IPS-20b (cell line): ENCODE measurements around the gene ZBTB12.
"Not testable (repeated sequence)": the region's sequence is repeated elsewhere in the genome, so short reads cannot be mapped to it uniquely, and the experiment has no call there.

Experiments
- H3K27ac ChIP-seq: one replicate; pipeline ENCODE4 v1.5.1; 2013; ENCODE audit warnings: low read length
- H3K27me3 ChIP-seq: 2 replicates; pipeline ENCODE4 v1.6.1; 2013; ENCODE audit warnings: mild to moderate bottlenecking, low read length, inconsistent platforms; ENCODE audit not compliant: insufficient read depth
- H3K36me3 ChIP-seq: 2 replicates; pipeline ENCODE4 v1.6.1; 2013; ENCODE audit warnings: low read depth, mild to moderate bottlenecking, inconsistent platforms, low read length, moderate library complexity; ENCODE audit not compliant: insufficient read depth
- H3K4me1 ChIP-seq: 2 replicates; pipeline ENCODE4 v1.6.1; 2013; ENCODE audit warnings: mild to moderate bottlenecking, control low read depth, inconsistent platforms, low read length, moderate library complexity; ENCODE audit not compliant: insufficient read depth
- H3K4me3 ChIP-seq: 2 replicates; pipeline ENCODE4 v1.5.1; 2013; ENCODE audit warnings: mild to moderate bottlenecking, low read length, inconsistent platforms
- H3K9ac ChIP-seq: 2 replicates; pipeline ENCODE4 v1.6.1; 2013; ENCODE audit warnings: low read depth, mild to moderate bottlenecking, inconsistent platforms, low read length, moderate library complexity
- H3K9me3 ChIP-seq: 2 replicates; pipeline ENCODE4 v1.6.1; 2013; ENCODE audit warnings: mild to moderate bottlenecking, low read depth, low read length, inconsistent platforms; ENCODE audit not compliant: insufficient read depth

Gene ZBTB12

DNA sequence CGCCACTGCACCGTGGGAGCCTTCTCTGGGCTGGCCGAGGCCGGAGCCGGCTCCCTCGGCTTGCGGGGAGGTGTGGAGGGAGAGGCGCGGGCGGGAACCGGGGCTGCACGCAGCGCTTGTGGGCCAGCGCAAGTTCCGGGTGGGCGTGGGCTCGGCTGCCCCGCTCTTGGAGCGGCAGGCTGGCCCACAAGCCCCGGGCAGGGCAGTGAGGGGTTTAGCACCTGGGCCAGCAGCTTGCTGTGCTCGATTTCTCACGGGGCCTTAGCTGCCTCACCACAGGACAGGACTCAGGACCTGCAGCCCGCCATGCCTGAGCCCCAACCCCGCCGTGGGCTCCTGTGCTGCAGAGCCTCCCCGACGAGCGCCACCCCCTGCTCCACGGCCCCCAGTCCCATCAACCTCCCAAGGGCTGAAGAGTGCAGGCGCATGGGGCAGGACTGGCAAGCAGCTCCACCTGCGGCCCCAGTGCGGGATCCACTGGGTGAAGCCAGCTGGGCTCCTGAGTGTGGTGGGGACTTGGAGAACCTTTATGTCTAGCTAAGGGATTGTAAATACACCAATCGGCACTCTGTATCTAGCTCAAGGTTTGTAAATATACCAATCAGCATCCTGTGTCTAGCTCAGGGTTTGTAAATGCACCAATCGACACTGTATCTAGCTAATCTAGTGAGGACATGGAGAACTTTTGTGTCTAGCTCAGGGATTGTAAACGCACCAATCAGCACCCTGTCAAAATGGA is 49.7 kb downstream of the ZBTB12 start:
- H3K36me3 ChIP-seq, H3K27ac ChIP-seq, H3K9me3 ChIP-seq, H3K4me3 ChIP-seq, H3K4me1 ChIP-seq, H3K27me3 ChIP-seq, H3K9ac ChIP-seq: not testable (repeated sequence)

DNA sequence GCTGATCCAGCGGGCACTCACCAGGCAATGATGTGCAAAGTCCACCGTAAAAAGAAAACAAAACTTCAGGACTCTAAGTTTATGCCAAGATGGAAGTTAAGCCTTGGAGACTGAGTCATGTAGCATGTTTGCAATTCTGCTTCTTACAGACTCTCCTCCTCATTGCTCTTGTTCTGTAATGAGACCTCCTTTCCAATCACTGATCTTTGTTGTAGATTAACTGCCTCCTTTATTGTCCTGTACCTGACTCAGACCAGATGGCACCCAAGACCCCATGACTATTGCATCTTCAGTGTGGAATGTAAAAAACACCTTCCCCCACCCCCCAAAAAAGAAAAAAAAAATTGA is 50.4 kb downstream of the ZBTB12 start:
- Histone ChIP-seq H3K36me3 (no peaks in the 10 kb centered on the region), H3K9me3 (peaks cover 3% of the 10 kb centered on the region; the same call in 1 of the 2 replicates), H3K27me3 (no peaks in the 10 kb centered on the region), H3K27ac (no peak overlapping the region), H3K4me1 (no peaks in the 10 kb centered on the region), H3K4me3 (no peak overlapping the region), H3K9ac (no peak overlapping the region)

DNA sequence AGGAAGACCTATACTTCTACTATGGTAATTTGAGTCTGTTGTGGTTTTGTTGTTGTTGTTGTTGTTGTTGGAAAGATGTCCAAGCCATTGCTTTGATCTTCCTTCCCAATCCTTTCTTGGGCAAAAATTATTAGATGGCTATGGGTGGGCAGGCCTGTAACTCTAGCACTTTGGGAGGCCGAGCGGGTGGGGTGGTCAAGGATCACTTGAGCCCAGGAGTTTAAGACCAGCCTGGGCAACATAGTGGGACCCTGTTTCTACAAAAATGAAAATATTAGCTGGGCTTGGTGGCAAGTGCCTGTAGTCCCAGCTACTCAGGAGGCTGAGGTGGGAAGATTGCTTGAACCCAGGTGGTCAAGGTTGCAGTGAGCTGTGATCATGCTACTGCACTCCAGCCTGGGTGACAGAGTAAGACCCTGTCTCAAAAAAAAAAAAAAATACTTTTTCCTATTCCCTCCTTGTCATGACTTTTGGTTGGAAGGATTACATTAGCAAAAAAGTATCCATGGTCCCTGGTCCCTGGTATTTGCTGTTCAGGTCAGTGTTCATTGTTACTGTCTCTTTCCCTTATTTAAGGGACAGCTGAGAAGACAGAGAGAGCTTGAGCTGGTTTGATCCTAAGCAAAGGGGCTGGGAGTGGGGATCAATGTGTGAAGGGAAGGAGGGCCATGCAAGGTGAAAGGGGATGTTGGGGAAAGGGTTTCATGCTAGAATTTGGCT is 51.0 kb downstream of the ZBTB12 start:
- no peaks in the 10 kb centered on the region for H3K27me3 ChIP-seq
- H3K9ac ChIP-seq: no peak overlapping the region
- H3K36me3 ChIP-seq: no peaks in the 10 kb centered on the region
- no peaks in the 10 kb centered on the region for H3K4me1 ChIP-seq
- peaks cover 3% of the 10 kb centered on the region; the same call in 1 of the 2 replicates for H3K9me3 ChIP-seq
- H3K27ac ChIP-seq: no peak overlapping the region
- H3K4me3 ChIP-seq: no peak overlapping the region
